GM12892 (cell line): ENCODE data around the gene COL17A1.

Source experiments
- POLR2A ChIP-seq: IDR thresholded peaks from 2 replicates; pipeline ENCODE4 v1.6.1; 2011; ENCODE audit warnings: low read depth, low read length, control low read depth
- POLR2AphosphoS5 ChIP-seq: IDR thresholded peaks from 2 replicates; pipeline ENCODE4 v1.6.1; 2011; ENCODE audit warnings: low read depth, low read length, control low read depth

GRCh38 chr10:104092749-104093148, 7.1 kb upstream of the COL17A1 start:
- no peak for TF ChIP-seq POLR2AphosphoS5
- no peak for TF ChIP-seq POLR2A
